GM04504 (cell line): ENCODE data around the gene MYH6.
"Not testable (repeated sequence)": the region's sequence is repeated elsewhere in the genome, so short reads cannot be mapped to it uniquely, and the experiment has no call there.

Experiments
- DNase-seq: peaks from one replicate; pipeline ENCODE4 v3.0.0-alpha.2; 2012; ENCODE audit warnings: low read depth

Gene MYH6

DNA sequence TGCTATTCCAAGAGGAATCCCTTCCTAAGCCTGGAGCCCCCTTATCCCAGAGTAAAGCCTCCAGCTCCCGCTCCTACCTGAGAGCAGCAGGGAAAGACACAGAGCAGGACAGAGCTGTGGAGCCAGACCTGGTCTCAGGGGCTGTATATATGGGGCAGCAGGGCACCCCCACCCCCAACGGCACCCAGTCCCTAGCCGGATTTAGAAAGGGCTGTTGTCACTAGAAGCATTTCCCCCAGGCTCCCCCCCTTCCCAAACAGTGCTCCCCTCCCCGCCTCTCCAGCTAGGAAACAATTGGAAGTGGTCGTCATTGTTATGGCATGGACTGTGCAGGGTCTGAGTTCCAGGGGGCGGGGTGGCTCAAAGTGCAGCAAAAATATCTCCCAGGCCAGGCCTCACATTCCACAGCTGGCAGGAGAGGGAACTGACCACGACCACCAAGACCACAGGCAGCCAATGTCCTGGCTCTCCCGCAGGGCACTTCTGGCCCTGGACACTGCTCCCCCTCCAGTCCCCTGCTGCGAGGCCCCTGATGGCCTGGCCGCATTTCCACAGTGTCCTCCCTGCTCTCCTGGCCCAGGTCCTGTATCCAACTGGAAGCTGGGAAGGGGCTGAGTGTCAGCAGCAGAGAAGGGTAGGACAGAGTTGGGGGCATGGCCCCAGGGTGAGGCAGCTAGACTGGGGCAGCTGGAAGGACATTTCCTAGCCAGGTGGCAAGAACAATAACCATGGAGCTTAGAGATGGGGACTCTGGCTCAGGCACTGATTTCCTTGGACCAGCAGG, 27.7 kb upstream of the MYH6 start, which contains the start of gene MYH7:
TSS of gene MYH7 (minus strand) at position 118 of the 784 bp plus-strand sequence. CDS start 1,928 bp downstream, outside the sequence.
- no peak for DNase-seq

DNA sequence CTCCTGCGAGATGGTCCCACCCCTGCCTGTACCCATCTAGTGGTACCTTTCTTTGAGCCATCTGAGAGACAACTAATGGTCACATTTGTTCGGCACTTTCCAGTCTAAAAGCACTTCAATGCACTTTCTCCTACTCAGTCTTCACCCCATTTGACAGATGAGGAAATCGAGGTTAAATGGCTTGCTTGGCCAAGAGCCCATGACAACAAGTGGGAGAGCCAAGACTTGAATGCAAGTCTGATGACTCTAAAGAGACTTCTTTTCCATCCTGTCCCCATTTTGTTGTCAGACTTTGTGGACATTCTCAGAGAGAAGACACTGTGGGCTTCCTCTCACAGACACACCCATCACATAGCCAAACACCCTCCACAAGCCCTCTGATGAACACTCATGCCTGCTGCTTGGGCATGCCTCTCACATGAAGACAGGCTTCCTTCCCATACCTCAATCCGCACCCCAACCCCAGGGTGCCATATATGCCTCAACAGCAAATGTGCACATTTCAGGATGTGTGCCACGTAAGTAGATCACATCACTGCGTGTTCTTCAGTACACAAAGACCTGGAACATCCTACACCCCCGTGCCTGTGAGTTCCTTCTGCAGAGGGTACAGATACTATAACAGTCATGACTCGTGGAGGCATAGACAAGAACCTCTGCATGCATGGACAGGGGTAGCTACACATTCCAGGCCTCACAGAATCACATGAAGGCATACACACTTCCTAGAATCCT, 26.6 kb upstream of the MYH6 start:
- DNase-seq: no peak

GRCh38 chr14:23433457-23433856, 25.4 kb upstream of the MYH6 start:
- DNase-seq: no peak

DNA sequence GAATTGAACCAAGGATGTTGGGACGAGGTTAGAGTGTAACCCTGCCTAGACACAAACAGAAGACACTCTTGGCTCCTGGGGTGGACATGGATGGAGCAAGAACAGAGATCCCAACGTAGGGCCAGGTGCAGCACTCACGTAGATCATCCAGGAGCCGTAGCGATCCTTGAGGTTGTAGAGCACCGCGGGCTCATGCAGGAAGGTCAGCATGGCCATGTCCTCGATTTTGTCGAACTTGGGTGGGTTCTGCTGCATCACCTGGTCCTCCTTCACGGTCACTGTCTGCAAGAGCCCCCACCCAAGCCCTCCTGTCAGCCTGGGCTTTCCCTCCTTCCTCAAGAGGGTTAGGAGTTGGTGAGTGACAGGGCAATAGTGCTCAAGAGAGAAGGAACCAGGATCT, 24.9 kb upstream of the MYH6 start:
- DNase-seq: no peak

GRCh38 chr14:23432102-23432925, 24.2 kb upstream of the MYH6 start:
- DNase-seq: no peak

GRCh38 chr14:23431486-23431885, 23.4 kb upstream of the MYH6 start:
- DNase-seq: no peak

DNA sequence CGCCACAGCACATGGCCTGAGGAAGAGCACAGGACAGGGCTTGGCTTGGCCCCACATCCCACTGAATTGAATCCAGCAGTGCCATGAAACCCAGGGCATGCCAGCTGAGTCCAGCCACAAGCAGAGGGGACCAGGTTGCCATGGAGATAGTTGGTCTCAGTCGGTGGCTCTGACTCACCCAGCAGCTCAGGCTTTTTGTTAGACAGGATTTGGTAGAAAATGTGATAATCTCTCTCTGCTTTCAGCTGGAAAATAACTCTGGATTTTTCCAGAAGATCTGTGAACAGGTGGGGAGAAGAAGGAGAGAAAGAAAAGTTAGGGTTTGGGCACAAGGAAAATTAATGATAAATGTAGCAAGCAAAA, 22.6 kb upstream of the MYH6 start:
- DNase-seq: peak; percentile 8

DNA sequence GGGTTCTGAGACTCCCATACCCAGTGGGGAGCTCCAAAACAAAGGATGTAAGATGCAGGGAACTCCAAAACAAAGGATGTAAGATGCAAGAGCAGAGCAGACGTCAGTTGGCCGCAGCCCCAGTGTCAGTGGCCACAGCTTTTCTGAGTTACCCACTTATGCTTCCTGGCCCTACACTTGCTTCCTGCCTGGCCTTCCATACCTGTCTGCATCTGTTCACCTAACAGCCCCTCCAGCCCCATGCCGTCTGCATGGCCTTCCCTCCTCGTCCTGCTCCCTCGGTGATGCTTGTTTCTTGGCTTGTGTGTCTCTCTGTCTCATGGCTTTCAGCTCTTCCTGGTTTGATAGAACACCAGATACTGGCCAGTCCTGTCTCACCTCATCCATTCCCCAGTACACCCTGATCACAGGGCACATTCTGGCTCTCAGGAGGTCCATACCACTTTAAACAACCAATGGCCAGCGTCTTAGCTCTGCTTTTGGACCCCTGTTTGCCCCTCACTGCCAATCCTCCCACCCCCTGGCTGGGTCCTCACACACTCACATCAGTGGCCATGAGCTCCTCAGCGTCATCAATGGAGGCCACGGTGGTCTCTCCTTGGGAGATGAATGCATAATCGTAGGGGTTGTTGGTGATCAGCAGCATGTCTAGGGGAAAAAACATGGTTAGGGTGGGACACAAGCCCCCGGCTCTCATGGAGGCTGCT, 22.1 kb upstream of the MYH6 start:
- no peak for DNase-seq

- no peak for DNase-seq
Measured at GRCh38 chr14:23428686-23429495, 20.8 kb upstream of the MYH6 start.

GRCh38 chr14:23425798-23426197, 17.7 kb upstream of the MYH6 start:
- not testable (repeated sequence) for DNase-seq

DNA sequence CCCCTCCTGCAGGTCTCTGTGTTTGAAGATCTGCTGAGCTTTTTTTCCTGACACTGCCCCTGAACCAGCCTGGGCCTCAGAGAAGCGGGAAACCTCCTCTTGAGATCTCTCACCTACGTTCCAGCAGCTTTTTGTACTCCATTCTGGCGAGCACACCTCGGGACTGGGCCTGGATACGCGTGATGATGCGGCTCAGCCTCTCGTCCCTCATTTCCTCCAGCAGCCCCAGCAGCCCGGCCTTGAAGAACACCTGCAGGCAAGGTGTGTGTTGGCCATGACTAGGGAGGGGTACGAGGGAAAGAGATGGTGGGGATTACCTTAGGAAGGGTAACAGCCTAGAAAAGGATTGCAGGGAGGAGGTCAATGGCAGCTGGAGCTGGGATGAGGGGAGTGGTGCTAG, 17.1 kb upstream of the MYH6 start:
- DNase-seq: no peak

DNA sequence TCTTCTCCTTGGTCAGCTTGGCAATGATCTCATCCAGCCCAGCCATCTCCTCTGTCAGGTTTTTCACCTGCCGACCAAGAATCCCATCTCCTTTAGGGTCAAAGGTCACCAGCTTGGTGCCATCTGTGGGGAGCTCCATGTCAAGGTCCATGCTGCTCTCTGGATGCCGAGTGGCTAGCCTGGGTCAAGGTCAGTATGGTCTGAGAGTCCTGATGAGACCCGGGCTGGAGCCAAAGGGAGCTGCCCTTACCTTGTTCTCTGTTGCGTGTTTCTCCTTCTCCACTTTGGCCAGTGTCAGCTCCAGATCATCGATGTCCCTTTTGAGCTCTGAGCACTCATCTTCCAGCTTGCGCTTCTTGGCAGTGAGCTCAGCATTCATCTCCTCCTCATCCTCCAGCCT, 15.6 kb upstream of the MYH6 start:
- no peak for DNase-seq

DNA sequence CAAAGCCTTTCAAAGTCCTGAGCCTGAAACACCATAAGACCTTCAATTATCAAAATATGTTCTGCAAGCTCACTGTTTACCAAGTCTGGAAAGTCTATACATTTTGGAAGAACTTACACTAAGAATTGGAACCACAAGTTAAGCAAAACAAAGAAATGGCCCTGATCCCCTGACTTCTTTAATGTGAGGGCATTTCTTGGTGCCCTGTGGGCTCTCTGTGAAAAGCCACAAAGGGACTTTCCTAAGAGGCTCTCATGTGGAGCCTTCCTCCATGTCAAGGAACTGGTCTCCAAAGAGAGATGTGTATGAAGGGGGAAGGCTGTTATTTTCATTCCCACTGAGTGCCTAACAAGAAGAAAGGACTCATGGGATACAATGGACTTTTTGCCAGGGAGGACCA, 13.5 kb upstream of the MYH6 start:
- no peak for DNase-seq

GRCh38 chr14:23419646-23420045, 11.6 kb upstream of the MYH6 start:
- DNase-seq: not testable (repeated sequence)

DNA sequence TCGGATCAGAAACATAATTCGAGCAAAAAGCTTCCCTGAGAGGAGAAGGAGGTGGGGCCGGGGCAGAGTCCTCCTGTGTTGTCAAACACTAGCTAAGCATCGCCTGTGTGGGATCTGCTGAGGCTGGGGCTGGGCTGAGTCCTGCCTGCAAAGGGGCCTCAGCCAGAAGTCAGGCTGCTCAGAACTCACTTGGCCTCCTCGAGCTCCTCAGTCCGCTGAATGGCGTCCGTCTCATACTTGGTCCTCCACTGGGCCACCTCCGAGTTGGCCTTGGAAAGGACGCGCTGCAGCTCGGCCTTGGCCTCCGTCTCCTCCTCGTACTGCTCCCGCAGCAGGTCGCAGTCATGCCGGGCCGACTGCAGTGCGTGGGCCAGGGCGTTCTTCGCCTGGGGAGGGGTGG, 9.9 kb upstream of the MYH6 start:
- DNase-seq: no peak

- DNase-seq: not testable (repeated sequence)
Measured at GRCh38 chr14:23417269-23417668, 9.2 kb upstream of the MYH6 start.

DNA sequence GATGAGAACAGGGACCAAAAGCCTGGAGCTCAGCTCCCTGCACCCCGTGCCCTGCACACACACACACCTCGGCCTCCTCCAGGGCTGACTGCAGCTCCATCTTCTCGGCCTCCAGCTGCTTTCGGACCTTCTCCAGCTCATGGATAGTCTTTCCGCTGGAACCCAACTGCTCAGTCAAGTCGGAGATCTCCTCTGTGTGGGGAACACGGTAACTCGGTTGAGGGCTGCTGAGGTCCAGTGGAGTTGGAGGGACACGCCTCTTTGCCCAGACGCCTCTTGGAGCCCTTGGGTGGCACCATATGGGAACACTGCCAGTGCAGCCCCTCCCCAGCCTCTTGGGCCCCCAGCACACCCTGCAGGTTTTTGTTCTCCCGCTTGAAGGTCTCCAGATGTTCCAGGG, 8.7 kb upstream of the MYH6 start:
- DNase-seq: no peak

DNA sequence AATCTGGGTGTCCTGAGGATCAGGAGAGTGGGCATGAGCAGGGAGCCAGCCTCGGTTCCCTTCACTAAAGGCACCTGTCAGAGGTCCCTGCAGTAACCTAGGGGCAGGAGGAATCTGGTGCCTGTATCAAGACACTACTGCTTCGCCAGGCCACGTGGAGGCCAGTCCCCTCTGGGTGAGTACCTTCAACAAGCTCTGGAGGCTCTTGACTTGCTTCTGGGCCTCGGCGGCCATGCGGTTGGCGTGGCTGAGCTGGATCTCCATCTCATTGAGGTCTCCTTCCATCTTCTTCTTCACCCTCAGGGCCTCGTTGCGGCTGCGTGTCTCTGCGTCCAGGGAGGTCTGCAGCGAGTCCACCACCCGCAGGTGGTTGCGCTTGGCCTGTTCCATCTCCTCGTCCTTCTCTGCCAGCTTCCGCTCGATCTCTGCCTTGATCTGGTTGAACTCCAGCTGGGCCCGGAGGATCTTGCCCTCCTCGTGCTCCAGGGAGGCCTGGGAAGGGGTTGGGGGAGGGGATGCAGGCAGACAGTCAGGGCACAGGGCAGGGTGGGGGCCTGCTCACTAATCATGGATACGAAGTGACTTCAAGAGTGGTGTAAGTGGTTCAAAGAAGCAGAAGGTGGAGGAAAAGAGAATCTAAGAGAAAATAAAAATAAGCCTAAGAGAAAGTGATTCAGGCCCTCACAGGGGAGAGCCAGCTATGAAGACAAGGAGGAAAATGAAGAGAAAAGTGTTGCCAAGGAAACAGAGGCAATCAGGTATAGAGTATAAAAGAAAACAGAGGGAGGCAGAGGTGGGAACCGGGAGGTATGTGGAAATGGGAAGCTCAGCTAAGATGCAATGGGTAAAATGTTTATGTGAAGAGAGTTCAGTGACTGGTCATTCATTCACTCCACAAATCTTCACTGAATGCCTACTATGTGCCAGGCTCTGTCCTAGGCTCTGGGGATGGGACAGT, 8.0 kb upstream of the MYH6 start:
- DNase-seq: no peak

DNA sequence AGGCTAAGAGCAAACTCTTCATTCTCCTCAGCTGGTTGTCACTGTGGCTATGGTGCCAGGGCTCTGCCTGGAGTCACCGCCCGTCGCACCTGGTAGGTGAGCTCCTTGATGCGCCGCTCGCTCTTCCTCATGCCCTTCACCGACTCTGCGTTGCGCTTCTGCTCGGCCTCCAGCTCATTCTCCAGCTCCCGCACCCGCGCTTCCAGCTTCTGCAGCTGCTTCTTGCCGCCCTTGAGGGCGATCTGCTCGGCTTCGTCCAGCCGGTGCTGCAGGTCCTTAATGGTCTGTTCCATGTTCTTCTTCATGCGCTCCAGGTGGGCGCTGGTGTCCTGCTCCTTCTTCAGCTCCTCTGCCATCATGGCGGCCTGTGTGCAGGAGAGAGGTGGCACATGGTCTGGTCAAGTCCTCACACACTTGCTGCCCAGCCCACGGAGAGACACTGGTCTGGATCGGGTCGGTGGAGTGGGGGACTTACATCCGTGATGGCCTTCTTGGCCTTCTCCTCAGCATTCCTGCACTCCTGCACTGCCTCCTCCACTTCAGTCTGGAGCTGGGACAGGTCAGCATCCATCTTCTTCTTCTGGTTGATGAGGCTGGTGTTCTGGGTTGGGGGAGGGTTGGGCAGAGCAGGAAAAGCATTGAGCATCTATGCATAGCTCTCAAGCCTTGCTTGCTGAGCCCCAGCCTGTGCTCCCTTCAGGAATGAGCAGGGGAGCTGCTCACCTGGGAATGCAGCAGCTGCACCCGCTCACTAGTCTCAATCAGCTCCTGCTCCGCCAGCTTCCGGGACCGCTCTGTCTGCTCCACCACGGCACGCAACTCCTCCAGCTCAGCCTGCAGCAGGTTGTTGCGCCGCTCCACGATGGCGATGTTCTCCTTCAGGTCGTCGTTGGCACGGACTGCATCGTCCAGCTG, 7.1 kb upstream of the MYH6 start:
- no peak for DNase-seq
